Activated CD8-positive, alpha-beta T cell treated with anti-CD3 and anti-CD28 coated beads, Interleukin-2, amount 10 ng/mL, durations not matched to agents 7 days and 5 days (primary cell): ENCODE measurements around the gene STXBP2. TPM values are rescaled to one million over a fixed set of nuclear protein-coding genes. Genes with fewer than 3 reads are reported as not detected.

Source experiments
- ATAC-seq: fragments of 150-1000 bp; cut with Tn5 transposase; one replicate; pipeline ENCODE4 v1.10.0; 2021; ENCODE audit warnings: moderate library complexity
- CTCF ChIA-PET: fragments of 350-600 bp; sonication (Branson Sonifier 250); formaldehyde crosslinking; loops from one replicate; lab custom pipeline; 2021; ENCODE audit warnings: antibody characterized with exemption; lab: Charles Lee
- POLR2A ChIA-PET: fragments of 350-600 bp; sonication (Branson Sonifier 250); formaldehyde crosslinking; loops from one replicate; lab custom pipeline; 2021; ENCODE audit warnings: antibody characterized with exemption; lab: Charles Lee
- DNase-seq: peaks from one replicate; pipeline ENCODE4 v3.0.0-alpha.2; 2020
- H3K27ac Mint-ChIP-seq: one replicate; pipeline ENCODE4 v1.8.0; 2021; ENCODE audit warnings: mild to moderate bottlenecking, mixed read lengths
- H3K27me3 Mint-ChIP-seq: one replicate; pipeline ENCODE4 v1.8.0; 2021; ENCODE audit warnings: low read depth, mixed read lengths
- H3K36me3 Mint-ChIP-seq: one replicate; pipeline ENCODE4 v1.8.0; 2021; ENCODE audit warnings: low read depth, mixed read lengths
- H3K4me1 Mint-ChIP-seq: one replicate; pipeline ENCODE4 v1.8.0; 2021; ENCODE audit warnings: low read depth, mixed read lengths
- H3K4me3 Mint-ChIP-seq: one replicate; pipeline ENCODE4 v1.8.0; 2021; ENCODE audit warnings: mild to moderate bottlenecking, mixed read lengths
- H3K9me3 Mint-ChIP-seq: one replicate; pipeline ENCODE4 v1.8.0; 2022; ENCODE audit warnings: mixed read lengths; ENCODE audit not compliant: insufficient read depth
- total RNA-seq, 2 experiments: library from RNA; stranded (reverse); gene quantifications; one replicate each; pipeline ENCODE4 v1.2.3, GENCODE V29; 2021

The STXBP2 gene
- total RNA-seq, 2 experiments from 2014 or later: 162 to 168 TPM

GRCh38 chr19:7677669-7678311, 40.9 kb downstream of the STXBP2 start:
- peaks cover 60% of the 10 kb centered on the region for H3K4me1 Mint-ChIP-seq
- CTCF ChIA-PET: interaction anchor here (1.3 to 3.1 kb wide), 5 partner anchors 25 to 122 kb away, joined by 3 to 12 read pairs (median 4); no protein-coding TSS in a partner anchor
- peaks cover 19% of the 10 kb centered on the region for H3K27me3 Mint-ChIP-seq
- POLR2A ChIA-PET: interaction anchor here (0.9 to 1.1 kb wide), 3 partner anchors 36 to 48 kb away, joined by 3 read pairs; partner anchors contain the start of genes PET100, STXBP2 and XAB2
- no peak for ATAC-seq
- peaks cover 8% of the 10 kb centered on the region for H3K36me3 Mint-ChIP-seq
- DNase-seq: no peak
- H3K4me3 Mint-ChIP-seq: no peak overlapping the region
- H3K9me3 Mint-ChIP-seq: no peaks in the 10 kb centered on the region
- no peak overlapping the region for H3K27ac Mint-ChIP-seq

- peak; percentile 74 for DNase-seq
- ChIA-PET POLR2A (interaction anchor here (0.9 kb wide), 1 partner anchor 38 kb away, joined by 3 read pairs; no protein-coding TSS in a partner anchor), CTCF (interaction anchor here (0.8 to 3.1 kb wide), 5 partner anchors 27 to 120 kb away, joined by 3 to 12 read pairs (median 4); no protein-coding TSS in a partner anchor)
- H3K27ac Mint-ChIP-seq: peak overlapping the region; percentile 76
- H3K4me1 Mint-ChIP-seq: peaks cover 60% of the 10 kb centered on the region
- H3K9me3 Mint-ChIP-seq: no peaks in the 10 kb centered on the region
- peak; percentile 45 for ATAC-seq
- H3K36me3 Mint-ChIP-seq: peaks cover 11% of the 10 kb centered on the region
- H3K4me3 Mint-ChIP-seq: peak overlapping the region; percentile 40
- peaks cover 17% of the 10 kb centered on the region for H3K27me3 Mint-ChIP-seq
These were observed 42.3 kb downstream of the STXBP2 start for GRCh38 chr19:7678971-7679751.

GRCh38 chr19:7679771-7680605, 43.1 kb downstream of the STXBP2 start:
- ATAC-seq: no peak
- peaks cover 14% of the 10 kb centered on the region for H3K27me3 Mint-ChIP-seq
- H3K4me1 Mint-ChIP-seq: peaks cover 55% of the 10 kb centered on the region
- no peaks in the 10 kb centered on the region for H3K9me3 Mint-ChIP-seq
- no peak for DNase-seq
- peaks cover 11% of the 10 kb centered on the region for H3K36me3 Mint-ChIP-seq
- peak overlapping the region; percentile 87 for H3K4me3 Mint-ChIP-seq
- ChIA-PET CTCF (interaction anchor here (0.7 to 3.2 kb wide), 30 partner anchors 9 to 579 kb away, joined by 3 to 100 read pairs (median 5); partner anchors contain the start of genes FCER2, PET100, RETN and TIMM44), POLR2A (interaction anchor here (0.9 to 1.4 kb wide), 2 partner anchors 50 to 112 kb away, joined by 5 read pairs; partner anchors contain the start of genes PET100 and XAB2)
- peak overlapping the region; percentile 76 for H3K27ac Mint-ChIP-seq

- ChIA-PET POLR2A (interaction anchor here (0.8 to 1.4 kb wide), 3 partner anchors 39 to 112 kb away, joined by 3 to 5 read pairs (median 5); partner anchors contain the start of genes PET100 and XAB2), CTCF (interaction anchor here (0.5 to 3.2 kb wide), 63 partner anchors 8 to 1935 kb away, joined by 3 to 100 read pairs (median 4); partner anchors contain the start of genes ARHGEF18, CD209, FCER2 and MAP2K7)
- peak within 1 kb of the TSS; percentile 93 for H3K27ac Mint-ChIP-seq
- H3K27me3 Mint-ChIP-seq: peaks cover 17% of the 10 kb centered on the region
- peak; percentile 88 for DNase-seq
- ATAC-seq: peak; percentile 80
- peaks cover 11% of the 10 kb centered on the region for H3K36me3 Mint-ChIP-seq
- peak within 1 kb of the TSS; percentile 87 for H3K4me3 Mint-ChIP-seq
- H3K9me3 Mint-ChIP-seq: no peaks in the 10 kb centered on the region
- H3K4me1 Mint-ChIP-seq: peaks cover 54% of the 10 kb centered on the region
These were observed 43.9 kb downstream of the STXBP2 start, which contains the start of gene TRAPPC5 for GRCh38 chr19:7680606-7681339. TRAPPC5 (plus strand) TSS chr19:7680833; CDS start chr19:7682254, 1,421 bp downstream.

GRCh38 chr19:7681340-7682174, 44.6 kb downstream of the STXBP2 start:
- ChIA-PET POLR2A (interaction anchor here (0.8 to 1.4 kb wide), 3 partner anchors 38 to 113 kb away, joined by 3 to 5 read pairs (median 5); partner anchors contain the start of genes PET100 and XAB2), CTCF (interaction anchor here (0.5 to 3.2 kb wide), 62 partner anchors 8 to 1936 kb away, joined by 3 to 100 read pairs (median 4); partner anchors contain the start of genes ARHGEF18, CD209, FCER2 and MAP2K7)
- Mint-ChIP-seq H3K4me1 (peaks cover 46% of the 10 kb centered on the region), H3K27ac (peak overlapping the region; percentile 93), H3K4me3 (peak overlapping the region; percentile 87), H3K9me3 (no peaks in the 10 kb centered on the region), H3K36me3 (peaks cover 11% of the 10 kb centered on the region), H3K27me3 (peaks cover 15% of the 10 kb centered on the region)
- ATAC-seq (peak; percentile 54), DNase-seq (peak; percentile 93)

GRCh38 chr19:7682175-7682855, 45.4 kb downstream of the STXBP2 start:
- ChIA-PET POLR2A (no interaction called here), CTCF (interaction anchor here (2.6 to 3.2 kb wide), 3 partner anchors 28 to 118 kb away, joined by 20 to 100 read pairs (median 50); partner anchors contain the start of genes PET100 and XAB2)
- H3K27ac Mint-ChIP-seq: no peak overlapping the region
- peaks cover 11% of the 10 kb centered on the region for H3K36me3 Mint-ChIP-seq
- no peak for ATAC-seq
- H3K27me3 Mint-ChIP-seq: peaks cover 15% of the 10 kb centered on the region
- H3K4me1 Mint-ChIP-seq: peaks cover 38% of the 10 kb centered on the region
- H3K4me3 Mint-ChIP-seq: peak overlapping the region; percentile 28
- no peaks in the 10 kb centered on the region for H3K9me3 Mint-ChIP-seq
- DNase-seq: no peak

- Mint-ChIP-seq H3K27ac (no peak overlapping the region), H3K9me3 (no peaks in the 10 kb centered on the region), H3K36me3 (peaks cover 11% of the 10 kb centered on the region), H3K4me3 (no peak overlapping the region), H3K27me3 (peaks cover 3% of the 10 kb centered on the region), H3K4me1 (peaks cover 10% of the 10 kb centered on the region)
- DNase-seq (no peak), ATAC-seq (no peak)
- CTCF ChIA-PET: interaction anchor here (0.7 to 2.5 kb wide), 3 partner anchors 113 to 439 kb away, joined by 4 to 7 read pairs (median 4); no protein-coding TSS in a partner anchor
- POLR2A ChIA-PET: no interaction called here
These were observed 48.9 kb downstream of the STXBP2 start for GRCh38 chr19:7685546-7686445.

GRCh38 chr19:7687177-7687576, 50.3 kb downstream of the STXBP2 start:
- H3K9me3 Mint-ChIP-seq: no peaks in the 10 kb centered on the region
- peaks cover 8% of the 10 kb centered on the region for H3K36me3 Mint-ChIP-seq
- H3K27me3 Mint-ChIP-seq: peaks cover 3% of the 10 kb centered on the region
- H3K4me1 Mint-ChIP-seq: peaks cover 5% of the 10 kb centered on the region
- POLR2A ChIA-PET: no interaction called here
- DNase-seq: no peak
- CTCF ChIA-PET: no interaction called here
- no peak for ATAC-seq
- H3K4me3 Mint-ChIP-seq: no peak overlapping the region
- no peak overlapping the region for H3K27ac Mint-ChIP-seq
